HEK293 (cell line): ENCODE measurements around the gene ZSWIM6.
A peak's percentile ranks its signal among the peaks of the same experiment; 100 is the strongest.

Source experiments
- CTCF ChIA-PET: fragments of 350-600 bp; formaldehyde crosslinking; extraction: SDS; loops from one replicate; lab custom pipeline; 2021; ENCODE audit warnings: antibody characterized with exemption; lab: Yijun Ruan, JAX
- POLR2A ChIA-PET: fragments of 300-600 bp; formaldehyde crosslinking; extraction: SDS; loops from one replicate; lab custom pipeline; 2020; ENCODE audit warnings: antibody characterized with exemption, inconsistent platforms; lab: Yijun Ruan, JAX
- H3K27ac ChIP-seq: fragments of 200-500 bp; sonication (Bioruptor generic); 2 replicates; pipeline ENCODE4 v1.5.1; 2014; ENCODE audit warnings: low read depth, low read length, control low read depth, inconsistent platforms; ENCODE audit errors: extremely low read depth
- H3K36me3 ChIP-seq, 2 experiments: fragments of 200-500 bp in 1 of 2; sonication (Bioruptor generic) in 1 of 2; 1 replicate in 1 of 2; 2 replicates in 1 of 2; pipeline ENCODE4 v1.5.1; 2014 to 2017; ENCODE audit warnings: inconsistent platforms in 2 of 2, low read length in 2 of 2; ENCODE audit not compliant: control insufficient read depth in 2 of 2, insufficient read depth in 1 of 2
- H3K4me1 ChIP-seq: fragments of 200-500 bp; sonication (Bioruptor generic); 2 replicates; pipeline ENCODE4 v1.5.1; 2014; ENCODE audit warnings: mild to moderate bottlenecking, low read length, inconsistent platforms; ENCODE audit not compliant: control insufficient read depth, insufficient read depth
- H3K4me3 ChIP-seq: 2 replicates; pipeline ENCODE4 v1.5.1; 2011; ENCODE audit warnings: low read depth, mild to moderate bottlenecking, control low read depth, low read length, moderate library complexity
- H3K9me3 ChIP-seq: fragments of 200-500 bp; sonication (Bioruptor generic); 2 replicates; pipeline ENCODE4 v1.5.1; 2014; ENCODE audit warnings: low read depth, low read length, inconsistent platforms; ENCODE audit not compliant: control insufficient read depth, insufficient read depth
- AEBP2 ChIP-seq: fragments of 450-650 bp; formaldehyde crosslinking; IDR thresholded peaks from 2 replicates; pipeline ENCODE4 v1.5.1; 2016; ENCODE audit warnings: missing biosample characterization, missing genetic modification characterization, borderline replicate concordance
- GFI1B ChIP-seq: fragments of 450-650 bp; formaldehyde crosslinking; IDR thresholded peaks from 2 replicates; pipeline ENCODE4 v1.5.1; 2016; ENCODE audit warnings: missing biosample characterization, missing genetic modification characterization
- SP7 ChIP-seq: fragments of 450-650 bp; formaldehyde crosslinking; IDR thresholded peaks from 2 replicates; pipeline ENCODE4 v1.5.1; 2016; ENCODE audit warnings: missing biosample characterization, missing genetic modification characterization
- YY1 ChIP-seq: fragments of 450-650 bp; formaldehyde crosslinking; IDR thresholded peaks from 2 replicates; pipeline ENCODE4 v1.5.1; 2018; ENCODE audit warnings: missing biosample characterization, missing genetic modification characterization
- ZFP37 ChIP-seq: fragments of 450-650 bp; formaldehyde crosslinking; IDR thresholded peaks from 2 replicates; pipeline ENCODE4 v1.5.1; 2016; ENCODE audit warnings: missing biosample characterization, missing genetic modification characterization
- ZNF155 ChIP-seq: fragments of 450-650 bp; formaldehyde crosslinking; IDR thresholded peaks from 2 replicates; pipeline ENCODE4 v1.5.1; 2016; ENCODE audit warnings: missing biosample characterization, missing genetic modification characterization
- ZNF174 ChIP-seq: fragments of 450-650 bp; formaldehyde crosslinking; IDR thresholded peaks from 2 replicates; pipeline ENCODE4 v1.5.0; 2017; ENCODE audit warnings: missing biosample characterization, mild to moderate bottlenecking, missing genetic modification characterization
- ZNF292 ChIP-seq: fragments of 450-650 bp; formaldehyde crosslinking; IDR thresholded peaks from 2 replicates; pipeline ENCODE4 v1.5.1; 2016; ENCODE audit warnings: low read depth, missing biosample characterization, missing genetic modification characterization, borderline replicate concordance
- ZNF350 ChIP-seq: fragments of 450-650 bp; formaldehyde crosslinking; IDR thresholded peaks from 2 replicates; pipeline ENCODE4 v1.5.0; 2017; ENCODE audit warnings: missing biosample characterization, mild to moderate bottlenecking, missing genetic modification characterization
- ZNF501 ChIP-seq: fragments of 450-650 bp; formaldehyde crosslinking; IDR thresholded peaks from 2 replicates; pipeline ENCODE4 v1.5.1; 2016; ENCODE audit warnings: missing biosample characterization, missing genetic modification characterization
- ZNF596 ChIP-seq: fragments of 450-650 bp; IDR thresholded peaks from 2 replicates; pipeline ENCODE4 v1.5.0; 2018; ENCODE audit warnings: missing biosample characterization, mild to moderate bottlenecking, missing genetic modification characterization, moderate library complexity
- ZNF600 ChIP-seq: fragments of 450-650 bp; formaldehyde crosslinking; IDR thresholded peaks from 2 replicates; pipeline ENCODE4 v1.5.1; 2016; ENCODE audit warnings: missing biosample characterization, missing genetic modification characterization
- ZNF610 ChIP-seq: fragments of 450-650 bp; formaldehyde crosslinking; IDR thresholded peaks from 2 replicates; pipeline ENCODE4 v1.5.1; 2016; ENCODE audit warnings: missing biosample characterization, missing genetic modification characterization, borderline replicate concordance
- ZNF623 ChIP-seq: fragments of 450-650 bp; formaldehyde crosslinking; IDR thresholded peaks from 2 replicates; pipeline ENCODE4 v1.5.1; 2016; ENCODE audit warnings: missing biosample characterization, missing genetic modification characterization
- ZNF629 ChIP-seq: fragments of 450-650 bp; formaldehyde crosslinking; IDR thresholded peaks from 2 replicates; pipeline ENCODE4 v1.5.1; 2017; ENCODE audit warnings: missing biosample characterization, missing genetic modification characterization
- ZNF658 ChIP-seq: fragments of 450-650 bp; formaldehyde crosslinking; IDR thresholded peaks from 2 replicates; pipeline ENCODE4; 2016; ENCODE audit warnings: missing biosample characterization, missing genetic modification characterization
- ZNF76 ChIP-seq: fragments of 450-650 bp; formaldehyde crosslinking; IDR thresholded peaks from 2 replicates; pipeline ENCODE4; 2016; ENCODE audit warnings: low read depth, missing biosample characterization, missing genetic modification characterization, borderline replicate concordance
- ZNF777 ChIP-seq: fragments of 450-650 bp; formaldehyde crosslinking; IDR thresholded peaks from 2 replicates; pipeline ENCODE4 v1.5.1; 2017; ENCODE audit warnings: missing biosample characterization, missing genetic modification characterization, borderline replicate concordance
- TF ChIP-seq, protein P1 (sequence below): sonication (generic); formaldehyde crosslinking; IDR thresholded peaks from 2 replicates; pipeline ENCODE4 v1.8.1; 2022; ENCODE audit warnings: mild to moderate bottlenecking, moderate library complexity, missing genetic modification reagents
- TF ChIP-seq, protein P2 (sequence below): fragments of 450-650 bp; formaldehyde crosslinking; IDR thresholded peaks from 2 replicates; pipeline ENCODE4 v1.5.0; 2017; ENCODE audit warnings: missing biosample characterization, missing genetic modification characterization, borderline replicate concordance
- TF ChIP-seq, protein P3 (sequence below): fragments of 450-650 bp; formaldehyde crosslinking; IDR thresholded peaks from 2 replicates; pipeline ENCODE4 v1.5.1; 2016; ENCODE audit warnings: missing biosample characterization, missing genetic modification characterization
- TF ChIP-seq, protein P4 (sequence below): fragments of 450-650 bp; formaldehyde crosslinking; IDR thresholded peaks from 2 replicates; pipeline ENCODE4 v1.5.1; 2016; ENCODE audit warnings: missing biosample characterization, missing genetic modification characterization

Gene ZSWIM6

GRCh38 chr5:61313960-61314681 lies 17.9 kb upstream of the ZSWIM6 start:
- TF ChIP-seq ZNF600 (tag by site-specific recombination) (0 out of 2 replicates have a peak, but pooled peaks have one; percentile 11), ZNF350 (no peak), ZFP37 (tag by site-specific recombination) (no peak), ZNF501 (tag by site-specific recombination) (no peak), GFI1B (tag by site-specific recombination) (no peak), ZNF610 (tag by site-specific recombination) (no peak), AEBP2 (no peak), ZNF623 (tag by site-specific recombination) (no peak), ZNF76 (no peak), YY1 (tag by site-specific recombination) (no peak), ZNF292 (tag by site-specific recombination) (no peak), ZNF629 (tag by site-specific recombination) (0 out of 2 replicates have a peak, but pooled peaks have one; percentile 34), ZNF596 (tag by site-specific recombination) (no peak), ZNF658 (tag by site-specific recombination) (no peak), ZNF777 (tag by site-specific recombination) (no peak), ZNF174 (tag by site-specific recombination) (no peak), ZNF155 (no peak), SP7 (tag by site-specific recombination) (no peak)
- TF ChIP-seq, protein P1, sequence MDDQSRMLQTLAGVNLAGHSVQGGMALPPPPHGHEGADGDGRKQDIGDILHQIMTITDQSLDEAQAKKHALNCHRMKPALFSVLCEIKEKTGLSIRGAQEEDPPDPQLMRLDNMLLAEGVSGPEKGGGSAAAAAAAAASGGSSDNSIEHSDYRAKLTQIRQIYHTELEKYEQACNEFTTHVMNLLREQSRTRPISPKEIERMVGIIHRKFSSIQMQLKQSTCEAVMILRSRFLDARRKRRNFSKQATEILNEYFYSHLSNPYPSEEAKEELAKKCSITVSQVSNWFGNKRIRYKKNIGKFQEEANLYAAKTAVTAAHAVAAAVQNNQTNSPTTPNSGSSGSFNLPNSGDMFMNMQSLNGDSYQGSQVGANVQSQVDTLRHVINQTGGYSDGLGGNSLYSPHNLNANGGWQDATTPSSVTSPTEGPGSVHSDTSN (CRISPR knock-in tag): no peak
- TF ChIP-seq, protein P2, sequence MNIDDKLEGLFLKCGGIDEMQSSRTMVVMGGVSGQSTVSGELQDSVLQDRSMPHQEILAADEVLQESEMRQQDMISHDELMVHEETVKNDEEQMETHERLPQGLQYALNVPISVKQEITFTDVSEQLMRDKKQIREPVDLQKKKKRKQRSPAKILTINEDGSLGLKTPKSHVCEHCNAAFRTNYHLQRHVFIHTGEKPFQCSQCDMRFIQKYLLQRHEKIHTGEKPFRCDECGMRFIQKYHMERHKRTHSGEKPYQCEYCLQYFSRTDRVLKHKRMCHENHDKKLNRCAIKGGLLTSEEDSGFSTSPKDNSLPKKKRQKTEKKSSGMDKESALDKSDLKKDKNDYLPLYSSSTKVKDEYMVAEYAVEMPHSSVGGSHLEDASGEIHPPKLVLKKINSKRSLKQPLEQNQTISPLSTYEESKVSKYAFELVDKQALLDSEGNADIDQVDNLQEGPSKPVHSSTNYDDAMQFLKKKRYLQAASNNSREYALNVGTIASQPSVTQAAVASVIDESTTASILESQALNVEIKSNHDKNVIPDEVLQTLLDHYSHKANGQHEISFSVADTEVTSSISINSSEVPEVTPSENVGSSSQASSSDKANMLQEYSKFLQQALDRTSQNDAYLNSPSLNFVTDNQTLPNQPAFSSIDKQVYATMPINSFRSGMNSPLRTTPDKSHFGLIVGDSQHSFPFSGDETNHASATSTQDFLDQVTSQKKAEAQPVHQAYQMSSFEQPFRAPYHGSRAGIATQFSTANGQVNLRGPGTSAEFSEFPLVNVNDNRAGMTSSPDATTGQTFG: no peak
- TF ChIP-seq, protein P3, sequence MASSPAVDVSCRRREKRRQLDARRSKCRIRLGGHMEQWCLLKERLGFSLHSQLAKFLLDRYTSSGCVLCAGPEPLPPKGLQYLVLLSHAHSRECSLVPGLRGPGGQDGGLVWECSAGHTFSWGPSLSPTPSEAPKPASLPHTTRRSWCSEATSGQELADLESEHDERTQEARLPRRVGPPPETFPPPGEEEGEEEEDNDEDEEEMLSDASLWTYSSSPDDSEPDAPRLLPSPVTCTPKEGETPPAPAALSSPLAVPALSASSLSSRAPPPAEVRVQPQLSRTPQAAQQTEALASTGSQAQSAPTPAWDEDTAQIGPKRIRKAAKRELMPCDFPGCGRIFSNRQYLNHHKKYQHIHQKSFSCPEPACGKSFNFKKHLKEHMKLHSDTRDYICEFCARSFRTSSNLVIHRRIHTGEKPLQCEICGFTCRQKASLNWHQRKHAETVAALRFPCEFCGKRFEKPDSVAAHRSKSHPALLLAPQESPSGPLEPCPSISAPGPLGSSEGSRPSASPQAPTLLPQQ: peak; percentile 63; the same call in 1 of the 2 replicates
- TF ChIP-seq, protein P4, sequence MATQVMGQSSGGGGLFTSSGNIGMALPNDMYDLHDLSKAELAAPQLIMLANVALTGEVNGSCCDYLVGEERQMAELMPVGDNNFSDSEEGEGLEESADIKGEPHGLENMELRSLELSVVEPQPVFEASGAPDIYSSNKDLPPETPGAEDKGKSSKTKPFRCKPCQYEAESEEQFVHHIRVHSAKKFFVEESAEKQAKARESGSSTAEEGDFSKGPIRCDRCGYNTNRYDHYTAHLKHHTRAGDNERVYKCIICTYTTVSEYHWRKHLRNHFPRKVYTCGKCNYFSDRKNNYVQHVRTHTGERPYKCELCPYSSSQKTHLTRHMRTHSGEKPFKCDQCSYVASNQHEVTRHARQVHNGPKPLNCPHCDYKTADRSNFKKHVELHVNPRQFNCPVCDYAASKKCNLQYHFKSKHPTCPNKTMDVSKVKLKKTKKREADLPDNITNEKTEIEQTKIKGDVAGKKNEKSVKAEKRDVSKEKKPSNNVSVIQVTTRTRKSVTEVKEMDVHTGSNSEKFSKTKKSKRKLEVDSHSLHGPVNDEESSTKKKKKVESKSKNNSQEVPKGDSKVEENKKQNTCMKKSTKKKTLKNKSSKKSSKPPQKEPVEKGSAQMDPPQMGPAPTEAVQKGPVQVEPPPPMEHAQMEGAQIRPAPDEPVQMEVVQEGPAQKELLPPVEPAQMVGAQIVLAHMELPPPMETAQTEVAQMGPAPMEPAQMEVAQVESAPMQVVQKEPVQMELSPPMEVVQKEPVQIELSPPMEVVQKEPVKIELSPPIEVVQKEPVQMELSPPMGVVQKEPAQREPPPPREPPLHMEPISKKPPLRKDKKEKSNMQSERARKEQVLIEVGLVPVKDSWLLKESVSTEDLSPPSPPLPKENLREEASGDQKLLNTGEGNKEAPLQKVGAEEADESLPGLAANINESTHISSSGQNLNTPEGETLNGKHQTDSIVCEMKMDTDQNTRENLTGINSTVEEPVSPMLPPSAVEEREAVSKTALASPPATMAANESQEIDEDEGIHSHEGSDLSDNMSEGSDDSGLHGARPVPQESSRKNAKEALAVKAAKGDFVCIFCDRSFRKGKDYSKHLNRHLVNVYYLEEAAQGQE (tag by site-specific recombination): no peak
- CTCF ChIA-PET: interaction anchor here (0.7 kb wide), 1 partner anchor 21 kb away, joined by 5 read pairs; no protein-coding TSS in a partner anchor
- no peaks in the 10 kb centered on the region for H3K9me3 ChIP-seq
- no peak overlapping the region for H3K4me3 ChIP-seq
- no peaks in the 10 kb centered on the region for H3K36me3 ChIP-seq
- POLR2A ChIA-PET: interaction anchor here (1.1 kb wide), 2 partner anchors 16 to 17 kb away, joined by 4 to 5 read pairs; no protein-coding TSS in a partner anchor
- H3K27ac ChIP-seq: no peak overlapping the region
- peaks cover 2% of the 10 kb centered on the region; the same call in 1 of the 2 replicates for H3K4me1 ChIP-seq
